Activated T-cell treated with anti-CD3 and anti-CD28 coated beads for 1 hour (primary cell): ENCODE data around the gene EDC3.
"Not testable (repeated sequence)": the region's sequence is repeated elsewhere in the genome, so short reads cannot be mapped to it uniquely, and the experiment has no call there.

Experiments used
- DNase-seq: peaks from one replicate; pipeline ENCODE4 v3.0.0-alpha.2; 2020; ENCODE audit warnings: low read depth

EDC3 gene

GRCh38 chr15:74710319-74711094 is 14.7 kb upstream of the EDC3 start:
- DNase-seq = no peak

DNA sequence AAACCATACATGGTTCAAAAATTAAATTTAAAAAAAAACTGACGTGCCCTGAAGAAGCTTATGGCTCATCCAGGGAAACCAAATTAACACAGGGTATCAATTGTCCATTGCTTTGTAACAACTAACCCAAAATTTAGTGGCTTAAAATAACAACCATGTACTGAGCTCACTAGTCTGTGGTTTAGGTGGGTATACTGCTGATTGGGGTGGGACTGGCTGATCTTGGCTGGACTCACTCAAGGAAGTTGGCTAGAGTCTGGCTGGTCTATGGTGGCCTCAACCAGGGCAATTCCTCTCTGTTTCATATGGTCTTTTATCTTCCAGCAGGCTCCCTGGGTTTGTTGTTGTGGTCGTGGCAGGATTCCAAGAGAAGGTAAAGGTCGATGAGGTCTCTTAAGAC is 14.1 kb upstream of the EDC3 start:
- DNase-seq = no peak

DNA sequence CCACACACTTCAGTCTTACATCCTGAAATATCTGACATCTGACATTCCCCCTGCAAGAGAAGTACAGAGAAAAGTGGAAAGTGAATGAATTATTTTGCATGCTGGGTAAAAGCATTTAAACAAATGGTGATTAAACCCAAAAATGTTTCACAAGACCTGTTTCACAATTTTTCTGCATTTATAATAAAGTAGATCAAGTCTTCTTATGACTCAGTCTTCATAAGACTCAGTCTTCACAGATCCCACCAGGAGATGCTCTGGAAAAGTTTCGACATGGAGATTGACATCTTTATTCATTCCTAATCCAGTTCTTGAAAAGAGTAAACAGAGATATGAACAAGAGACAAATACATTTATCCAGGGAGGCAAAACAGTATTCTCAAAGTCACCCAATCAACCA is 13.2 kb upstream of the EDC3 start:
- DNase-seq = no peak

GRCh38 chr15:74696808-74697207 is 984 bp upstream of the EDC3 start:
- no peak for DNase-seq

- no peak for DNase-seq
These were observed 540 bp upstream of the EDC3 start for GRCh38 chr15:74696398-74696729.

DNA sequence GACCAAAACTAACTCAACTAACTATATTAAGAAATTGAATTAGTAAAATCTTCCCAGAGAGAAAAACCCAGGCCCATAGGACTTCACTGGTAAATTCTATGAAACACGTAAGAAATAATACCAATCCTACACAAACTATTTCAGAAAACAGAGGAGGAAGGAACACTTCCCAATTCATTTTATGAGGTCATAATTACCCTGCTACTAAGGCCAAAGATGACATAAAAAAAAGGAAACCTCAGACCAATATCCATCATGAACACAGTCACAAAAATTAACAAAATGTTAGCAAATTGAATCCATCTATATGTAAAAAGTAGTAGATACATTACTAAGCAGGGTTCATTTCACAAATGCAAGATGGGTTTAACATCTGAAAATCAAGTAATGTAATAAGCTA is 3.5 kb downstream of the EDC3 start:
- DNase-seq = no peak

GRCh38 chr15:74683758-74684157 is 12.1 kb downstream of the EDC3 start:
- DNase-seq = no peak

DNA sequence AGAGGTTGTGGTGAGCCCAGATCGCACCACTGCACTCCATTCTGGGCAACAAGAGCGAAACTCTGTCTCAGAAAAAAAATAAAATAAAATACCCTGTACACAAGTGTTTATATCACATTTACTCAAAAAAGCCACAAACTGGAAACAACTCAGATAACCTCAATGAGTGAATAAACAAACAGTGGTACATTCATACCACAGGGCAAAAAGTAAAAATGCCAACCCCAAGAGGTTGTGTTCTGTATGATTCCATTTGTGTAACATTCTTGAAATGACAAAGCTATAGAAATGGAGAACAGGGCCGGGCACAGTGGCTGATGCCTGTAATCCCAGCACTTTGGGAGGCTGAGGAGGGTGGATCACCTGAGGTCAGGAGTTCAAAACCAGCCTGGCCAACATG is 12.9 kb downstream of the EDC3 start:
- DNase-seq = no peak

GRCh38 chr15:74680456-74680855 is 15.4 kb downstream of the EDC3 start:
- no peak for DNase-seq

DNA sequence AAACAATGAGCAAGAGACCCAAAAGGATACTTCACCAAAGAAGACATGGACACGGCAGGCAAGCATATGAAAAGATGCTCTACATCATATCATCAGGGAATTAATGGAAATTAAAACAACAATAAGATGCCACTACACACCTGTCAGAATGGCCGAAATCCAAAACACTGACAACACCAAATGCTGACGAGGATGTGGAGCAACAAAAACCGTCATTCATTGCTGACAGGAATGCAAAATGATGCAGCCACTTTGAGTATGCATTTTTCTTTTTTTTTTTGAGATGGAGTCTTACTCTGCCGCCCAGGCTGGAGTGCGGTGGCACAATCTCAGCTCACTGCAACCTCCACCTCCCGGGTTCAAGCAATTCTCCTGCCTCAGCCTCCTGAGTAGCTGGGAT is 19.0 kb downstream of the EDC3 start:
- no peak for DNase-seq

DNA sequence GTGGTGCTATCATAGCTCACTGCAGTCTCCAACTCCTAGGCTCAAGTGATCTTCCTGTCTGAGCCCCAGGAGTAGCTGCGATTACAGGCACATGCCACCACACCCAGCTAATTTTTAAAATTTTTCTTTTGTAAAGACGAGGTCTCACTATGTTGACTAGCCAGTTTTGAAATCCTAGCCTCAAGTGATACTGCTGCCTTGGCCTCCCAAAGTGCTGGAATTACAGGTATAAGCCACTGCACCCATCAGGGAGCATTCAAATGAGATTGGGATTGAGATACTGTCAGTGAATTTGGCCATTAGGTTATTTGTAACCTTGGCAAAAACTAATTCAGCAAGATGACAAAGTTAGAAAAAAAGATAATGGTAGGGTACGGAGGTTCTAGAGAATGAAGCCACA is 21.7 kb downstream of the EDC3 start:
- no peak for DNase-seq

- DNase-seq = no peak
These were observed 26.2 kb downstream of the EDC3 start for GRCh38 chr15:74669627-74670026.

DNA sequence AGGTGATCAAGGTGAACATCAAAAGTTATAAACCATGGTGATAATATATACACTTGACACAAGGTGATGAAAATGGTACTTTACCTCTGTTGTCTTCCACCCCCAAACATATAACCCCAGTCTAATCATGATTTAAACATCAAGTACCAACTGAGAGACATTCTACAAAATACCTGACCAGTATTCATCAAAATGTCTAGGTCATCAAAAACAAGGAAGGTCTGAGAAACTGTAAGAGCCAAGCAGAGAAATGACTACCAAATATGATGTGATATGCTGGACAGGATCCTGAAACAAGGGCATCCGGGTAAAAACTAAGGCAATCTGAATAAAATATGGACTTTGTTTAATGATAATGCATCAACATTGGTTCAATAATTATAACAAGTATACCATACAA is 27.8 kb downstream of the EDC3 start:
- no peak for DNase-seq

- DNase-seq = no peak
These were observed 31.2 kb downstream of the EDC3 start for GRCh38 chr15:74664670-74665069.

GRCh38 chr15:74664028-74664616 is 31.7 kb downstream of the EDC3 start:
- DNase-seq = no peak

- no peak for DNase-seq
These were observed 32.4 kb downstream of the EDC3 start for GRCh38 chr15:74663303-74664027.

- no peak for DNase-seq
These were observed 33.6 kb downstream of the EDC3 start for GRCh38 chr15:74662064-74662860.

DNA sequence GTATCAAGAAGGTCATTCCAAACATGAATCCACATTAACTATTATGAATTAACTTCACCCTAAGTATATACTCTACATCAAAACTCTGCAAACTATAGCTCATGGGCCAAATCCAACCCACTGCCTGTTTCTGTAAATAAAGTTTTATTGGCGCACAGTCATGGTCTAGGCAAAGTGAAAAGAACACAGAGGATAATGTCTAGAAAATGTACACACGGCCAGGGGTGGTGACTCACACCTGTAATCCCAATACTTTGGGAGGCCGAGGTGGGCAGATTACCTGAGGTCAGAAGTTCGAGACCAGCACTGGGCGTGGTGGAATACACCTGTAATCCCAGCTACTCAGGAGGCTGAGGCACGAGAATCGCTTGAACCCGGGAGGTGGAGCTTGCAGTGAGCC is 34.5 kb downstream of the EDC3 start:
- DNase-seq = not testable (repeated sequence)

DNA sequence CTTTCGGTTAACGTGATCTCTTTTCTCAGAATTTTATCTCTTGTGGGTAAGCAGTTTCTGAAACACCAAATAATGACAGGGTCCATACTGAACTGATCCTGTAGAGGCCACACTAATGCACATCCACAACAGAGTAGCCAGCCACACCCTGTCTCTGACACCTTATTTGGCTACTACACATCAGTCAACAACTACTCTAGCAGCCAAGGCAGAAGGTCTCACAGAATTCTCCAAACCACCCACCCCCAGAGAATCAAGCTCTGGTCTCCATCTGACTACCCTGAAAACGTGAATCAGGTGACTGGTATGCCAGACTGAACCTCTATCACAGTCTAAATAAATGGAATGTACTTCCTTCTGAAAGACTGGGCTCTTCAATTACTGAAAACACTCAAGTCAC is 38.0 kb downstream of the EDC3 start:
- no peak for DNase-seq

- DNase-seq = no peak
These were observed 38.8 kb downstream of the EDC3 start for GRCh38 chr15:74656935-74657535.

DNA sequence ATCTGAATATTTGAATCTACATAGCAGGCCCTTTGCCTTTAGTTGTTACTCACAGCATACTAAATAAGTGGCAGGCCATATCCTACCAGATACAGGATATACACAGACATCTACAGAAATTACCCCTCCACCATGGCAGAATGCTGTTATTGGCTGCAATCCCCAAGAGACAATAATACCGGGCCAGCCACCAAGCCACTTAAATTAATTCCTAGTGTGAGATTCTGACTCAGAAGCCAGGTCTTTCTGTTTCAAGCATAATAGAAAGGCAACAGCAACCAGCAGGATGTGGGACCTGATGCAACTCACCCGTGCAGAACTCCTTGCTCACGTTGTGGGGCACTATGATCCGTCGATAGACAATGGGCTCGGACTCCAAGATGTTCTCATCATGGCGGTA is 40.4 kb downstream of the EDC3 start:
- DNase-seq = no peak

DNA sequence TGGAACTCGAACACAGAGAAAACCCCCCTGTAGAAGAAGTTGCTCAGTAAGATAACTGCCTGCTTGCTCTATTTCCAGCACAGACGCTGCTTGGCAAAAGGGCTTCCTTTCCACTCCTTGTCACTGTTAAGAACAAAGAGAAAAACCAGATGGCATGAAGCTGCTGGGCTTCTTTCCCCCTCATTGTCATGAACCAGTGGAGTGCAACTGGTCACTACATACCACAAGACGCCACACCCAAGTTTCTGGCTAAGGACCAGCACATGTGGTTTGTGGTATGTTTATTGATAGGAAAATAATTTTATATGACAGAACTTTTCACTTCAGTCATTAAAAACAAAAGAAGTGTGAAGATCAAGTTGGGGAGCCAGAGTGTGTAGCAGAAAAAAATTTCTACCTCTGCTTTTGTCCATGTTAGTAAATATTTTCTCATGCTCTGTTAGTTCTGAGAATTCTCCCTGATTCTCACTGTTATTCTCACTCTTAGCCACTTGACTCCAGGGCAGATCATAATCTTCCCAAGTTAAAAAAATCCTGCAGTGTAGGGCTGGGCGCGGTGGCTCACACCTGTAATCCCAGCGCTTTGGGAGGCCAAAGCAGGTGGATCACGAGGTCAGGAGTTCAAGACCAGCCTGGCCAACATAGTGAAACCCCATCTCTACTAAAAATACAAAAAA is 42.3 kb downstream of the EDC3 start:
- DNase-seq = no peak
